ENCODE results near the gene PHACTR3. TPM values are rescaled to one million over a fixed set of nuclear protein-coding genes. Genes with fewer than 3 reads are reported as not detected.

The PHACTR3 gene
- total RNA-seq, 1 donor from 2014 or later, result 2.1 TPM

DNA sequence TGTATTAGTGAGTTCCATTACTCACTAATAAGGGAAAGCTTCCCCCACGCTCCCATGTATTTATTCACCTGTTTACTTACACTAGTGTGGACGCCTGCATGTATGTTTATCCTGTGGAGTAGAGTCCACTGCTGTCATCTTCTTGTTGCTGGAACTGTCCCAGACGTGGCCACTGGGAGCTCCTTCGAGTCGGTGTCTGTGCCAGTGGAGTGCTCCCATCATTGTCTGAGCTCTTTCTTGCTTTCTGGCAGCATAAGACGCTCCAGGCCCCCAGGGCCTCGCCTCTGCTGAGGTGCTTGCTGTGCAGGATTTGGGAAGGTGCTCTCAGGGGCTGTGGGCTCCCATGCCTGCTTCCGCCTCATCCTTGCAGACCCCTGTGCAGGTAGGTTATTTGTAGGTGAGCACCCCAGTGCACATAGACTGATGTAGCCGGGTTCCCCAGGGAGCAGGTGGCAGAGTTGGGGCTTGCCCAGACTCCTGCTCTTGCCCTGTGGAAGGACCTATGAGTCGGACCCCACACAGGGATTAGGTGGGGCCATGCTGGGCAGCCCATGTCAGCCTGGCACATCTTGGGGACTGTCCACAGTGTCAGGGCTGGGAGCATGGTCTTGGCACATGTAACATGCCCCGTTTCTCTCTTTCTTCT lies 16.6 kb downstream of the PHACTR3 start:
- H3K4me1 Mint-ChIP-seq (ENCODE audit: unreplicated experiment), result no peaks in the 10 kb centered on the region
- H3K27ac Mint-ChIP-seq, result no peak overlapping the region
- no peaks in the 10 kb centered on the region for H3K9me3 Mint-ChIP-seq
- H3K4me3 Mint-ChIP-seq, result no peak overlapping the region
- peaks cover 80% of the 10 kb centered on the region for H3K27me3 Mint-ChIP-seq
- no peaks in the 10 kb centered on the region for H3K36me3 Mint-ChIP-seq
- no peak for DNase-seq (ENCODE audit: extremely low spot score, unreplicated experiment)
- TF ChIP-seq CTCF (conservative IDR thresholded peaks at IDR 0.05), result no peak

DNA sequence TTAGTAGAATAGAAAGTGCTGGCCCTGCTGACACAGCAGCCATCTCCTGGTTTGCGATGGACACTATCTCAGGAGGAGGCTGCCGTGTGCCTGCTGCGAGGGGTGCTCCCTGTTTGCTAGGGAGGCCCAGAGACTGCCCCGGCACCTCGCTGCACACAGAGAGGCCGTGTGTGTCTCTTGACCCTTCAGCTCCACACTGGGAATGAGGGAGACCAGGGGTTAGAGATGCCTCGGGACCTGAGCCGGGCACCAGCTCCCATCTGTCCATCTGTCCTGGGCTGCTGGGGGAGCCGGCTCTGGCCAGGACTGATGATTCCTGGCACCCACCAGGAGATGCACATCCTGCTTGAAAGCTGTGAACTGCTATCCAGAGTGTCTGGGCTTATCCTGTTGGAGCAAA lies 18.2 kb downstream of the PHACTR3 start:
- H3K4me1 Mint-ChIP-seq (ENCODE audit: unreplicated experiment), result no peaks in the 10 kb centered on the region
- no peak for DNase-seq (ENCODE audit: extremely low spot score, unreplicated experiment)
- H3K27ac Mint-ChIP-seq, result no peak overlapping the region
- H3K27me3 Mint-ChIP-seq, result peaks cover 78% of the 10 kb centered on the region
- no peak overlapping the region for H3K4me3 Mint-ChIP-seq
- peaks cover 5% of the 10 kb centered on the region for H3K9me3 Mint-ChIP-seq
- TF ChIP-seq CTCF (conservative IDR thresholded peaks at IDR 0.05), result no peak
- H3K36me3 Mint-ChIP-seq, result no peaks in the 10 kb centered on the region

DNA sequence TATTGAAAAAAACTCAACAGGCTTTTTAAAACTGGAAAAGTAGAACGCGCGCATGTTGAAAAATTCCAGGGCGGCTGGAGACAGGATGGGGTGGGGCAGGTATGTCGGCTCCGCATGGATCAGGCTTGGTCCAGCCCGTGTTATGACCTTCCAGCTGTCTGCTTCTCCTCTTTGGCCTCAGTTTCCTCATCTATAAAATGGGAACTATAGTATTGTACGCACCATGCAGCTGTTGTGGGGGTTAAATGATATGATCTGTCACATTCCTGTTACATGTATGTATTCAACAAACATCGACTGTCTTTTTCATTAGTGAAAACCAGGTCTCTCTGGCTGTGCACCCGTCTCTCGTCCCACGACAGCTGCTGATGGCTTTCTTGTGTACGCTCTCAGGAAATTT lies 18.8 kb downstream of the PHACTR3 start:
- H3K27ac Mint-ChIP-seq, result no peak overlapping the region
- H3K27me3 Mint-ChIP-seq, result peaks cover 75% of the 10 kb centered on the region
- H3K4me1 Mint-ChIP-seq (ENCODE audit: unreplicated experiment), result no peaks in the 10 kb centered on the region
- no peaks in the 10 kb centered on the region for H3K36me3 Mint-ChIP-seq
- DNase-seq (ENCODE audit: extremely low spot score, unreplicated experiment), result no peak
- peaks cover 5% of the 10 kb centered on the region for H3K9me3 Mint-ChIP-seq
- TF ChIP-seq CTCF (conservative IDR thresholded peaks at IDR 0.05), result no peak
- no peak overlapping the region for H3K4me3 Mint-ChIP-seq

GRCh38 chr20:59623583-59623982 lies 19.2 kb downstream of the PHACTR3 start:
- peaks cover 75% of the 10 kb centered on the region for H3K27me3 Mint-ChIP-seq
- H3K9me3 Mint-ChIP-seq, result peaks cover 5% of the 10 kb centered on the region

GRCh38 chr20:59624401-59624800 lies 20.1 kb downstream of the PHACTR3 start:
- no peak overlapping the region for H3K4me3 Mint-ChIP-seq
- peaks cover 69% of the 10 kb centered on the region for H3K27me3 Mint-ChIP-seq
- no peaks in the 10 kb centered on the region for H3K36me3 Mint-ChIP-seq
- no peak overlapping the region for H3K27ac Mint-ChIP-seq
- TF ChIP-seq CTCF (conservative IDR thresholded peaks at IDR 0.05), result no peak
- H3K9me3 Mint-ChIP-seq, result peaks cover 5% of the 10 kb centered on the region
- H3K4me1 Mint-ChIP-seq (ENCODE audit: unreplicated experiment), result no peaks in the 10 kb centered on the region
- DNase-seq (ENCODE audit: extremely low spot score, unreplicated experiment), result no peak

More at GRCh38 chr20:59623583-59623982, 19.2 kb downstream of the PHACTR3 start:
- Mint-ChIP-seq H3K4me1 (ENCODE audit: unreplicated experiment) (no peaks in the 10 kb centered on the region), H3K4me3 (no peak overlapping the region), H3K36me3 (no peaks in the 10 kb centered on the region), H3K27ac (no peak overlapping the region)
- no peak for TF ChIP-seq CTCF (conservative IDR thresholded peaks at IDR 0.05)
- no peak for DNase-seq (ENCODE audit: extremely low spot score, unreplicated experiment)
